OCI-LY3 (cell line): ENCODE data around the gene HCK.

Source experiments
- H2AFZ ChIP-seq: fragments of 200-600, 300-600 bp; shearing (Covaris generic); 2 replicates; pipeline ENCODE4 v1.6.0; 2014; ENCODE audit warnings: antibody characterized with exemption, low read depth, low read length
- H3K27ac ChIP-seq: fragments of 200-600, 300-600 bp; sonication (generic); 2 replicates; pipeline ENCODE4 v1.5.1; 2014; ENCODE audit warnings: mild to moderate bottlenecking, low read length, moderate library complexity, mixed read lengths
- H3K27me3 ChIP-seq: fragments of 200-600, 300-600 bp; sonication (generic); 2 replicates; pipeline ENCODE4 v1.6.1; 2014; ENCODE audit warnings: low read depth, low read length, mixed read lengths
- H3K36me3 ChIP-seq: fragments of 200-600, 300-600 bp; sonication (generic); replicated peaks from 2 replicates; pipeline ENCODE3; 2014; ENCODE audit warnings: low read depth, low read length, mixed read lengths
- H3K4me1 ChIP-seq: fragments of 300-600, 200-600 bp; sonication (generic); 2 replicates; pipeline ENCODE4 v1.6.1; 2014; ENCODE audit warnings: low read length, mixed read lengths
- H3K4me2 ChIP-seq: fragments of 200-600, 300-600 bp; sonication (generic); 2 replicates; pipeline ENCODE4 v1.6.1; 2014; ENCODE audit warnings: low read length, mixed read lengths
- H3K4me3 ChIP-seq: fragments of 300-600, 200-600 bp; sonication (generic); 2 replicates; pipeline ENCODE4 v1.5.1; 2014; ENCODE audit warnings: antibody characterized with exemption, mild to moderate bottlenecking, low read length, moderate library complexity
- H3K79me2 ChIP-seq: fragments of 300-600, 200-600 bp; shearing (Covaris generic); 2 replicates; pipeline ENCODE4 v1.6.1; 2014; ENCODE audit warnings: mild to moderate bottlenecking, low read length, mixed read lengths
- H3K9ac ChIP-seq: fragments of 300-600, 200-600 bp; shearing (Covaris generic); 2 replicates; pipeline ENCODE4 v1.6.0; 2014; ENCODE audit warnings: mild to moderate bottlenecking, low read length, moderate library complexity
- H3K9me3 ChIP-seq: fragments of 200-600, 300-600 bp; shearing (Covaris generic); 2 replicates; pipeline ENCODE4 v1.6.1; 2014; ENCODE audit warnings: low read length, mixed read lengths; ENCODE audit not compliant: insufficient read depth
- H4K20me1 ChIP-seq: fragments of 200-600, 300-600 bp; sonication (generic); 2 replicates; pipeline ENCODE4 v1.6.1; 2016; ENCODE audit warnings: low read length, mixed read lengths; ENCODE audit not compliant: insufficient read depth
- CTCF ChIP-seq: fragments of 200-600, 300-600 bp; sonication (generic); IDR thresholded peaks from 2 replicates; pipeline ENCODE4 v1.5.1; 2014; ENCODE audit warnings: antibody characterized with exemption, low read length, low read depth
- EZH2phosphoT487 ChIP-seq: fragments of 200-600 bp; shearing (Covaris generic); IDR thresholded peaks from 2 replicates; pipeline ENCODE4 v1.6.1; 2018; ENCODE audit warnings: antibody characterized with exemption, mixed run types, low read depth

HCK gene

GRCh38 chr20:32056708-32057483 is 4.9 kb downstream of the HCK start:
- H3K27me3 ChIP-seq: no peaks in the 10 kb centered on the region
- H3K4me1 ChIP-seq: peaks cover 62% of the 10 kb centered on the region
- peaks cover 97% of the 10 kb centered on the region for H3K79me2 ChIP-seq
- peak overlapping the region; percentile 6 for H3K4me2 ChIP-seq
- peaks cover 63% of the 10 kb centered on the region for H4K20me1 ChIP-seq
- peak overlapping the region; percentile 55 for H3K27ac ChIP-seq
- no peaks in the 10 kb centered on the region for H3K9me3 ChIP-seq
- TF ChIP-seq EZH2phosphoT487 (no peak), CTCF (no peak)
- peaks cover 57% of the 10 kb centered on the region for H3K36me3 ChIP-seq
- no peak overlapping the region for H3K4me3 ChIP-seq
- no peak overlapping the region for H2AFZ ChIP-seq
- no peak overlapping the region for H3K9ac ChIP-seq

- peak overlapping the region; percentile 55 for H3K27ac ChIP-seq
- H4K20me1 ChIP-seq: peaks cover 63% of the 10 kb centered on the region
- H3K4me3 ChIP-seq: no peak overlapping the region
- no peak overlapping the region for H3K9ac ChIP-seq
- H3K4me2 ChIP-seq: no peak overlapping the region
- no peak overlapping the region for H2AFZ ChIP-seq
- H3K79me2 ChIP-seq: peaks cover 97% of the 10 kb centered on the region
- no peaks in the 10 kb centered on the region for H3K9me3 ChIP-seq
- peaks cover 63% of the 10 kb centered on the region for H3K36me3 ChIP-seq
- TF ChIP-seq EZH2phosphoT487 (no peak), CTCF (no peak)
- H3K4me1 ChIP-seq: peaks cover 70% of the 10 kb centered on the region
- no peaks in the 10 kb centered on the region for H3K27me3 ChIP-seq
Measured at GRCh38 chr20:32057656-32058184, 5.7 kb downstream of the HCK start.

- no peaks in the 10 kb centered on the region for H3K9me3 ChIP-seq
- peaks cover 77% of the 10 kb centered on the region for H3K4me1 ChIP-seq
- H3K27ac ChIP-seq: peak overlapping the region; percentile 55
- H3K4me2 ChIP-seq: no peak overlapping the region
- no peak overlapping the region for H2AFZ ChIP-seq
- no peak overlapping the region for H3K9ac ChIP-seq
- H3K36me3 ChIP-seq: peaks cover 62% of the 10 kb centered on the region
- TF ChIP-seq CTCF (no peak), EZH2phosphoT487 (no peak)
- no peak overlapping the region for H3K4me3 ChIP-seq
- peaks cover 96% of the 10 kb centered on the region for H3K79me2 ChIP-seq
- no peaks in the 10 kb centered on the region for H3K27me3 ChIP-seq
- peaks cover 65% of the 10 kb centered on the region for H4K20me1 ChIP-seq
Measured at GRCh38 chr20:32059189-32059588, 7.1 kb downstream of the HCK start.

- peak overlapping the region; percentile 58 for H3K4me3 ChIP-seq
- peaks cover 57% of the 10 kb centered on the region for H4K20me1 ChIP-seq
- H3K9ac ChIP-seq: peak overlapping the region; percentile 71
- peaks cover 63% of the 10 kb centered on the region for H3K36me3 ChIP-seq
- no peaks in the 10 kb centered on the region for H3K9me3 ChIP-seq
- H3K79me2 ChIP-seq: peaks cover 96% of the 10 kb centered on the region
- no peak overlapping the region for H2AFZ ChIP-seq
- H3K4me2 ChIP-seq: peak overlapping the region; percentile 81
- no peak for TF ChIP-seq EZH2phosphoT487
- TF ChIP-seq CTCF: no peak
- peak overlapping the region; percentile 95 for H3K27ac ChIP-seq
- no peaks in the 10 kb centered on the region for H3K27me3 ChIP-seq
- peaks cover 79% of the 10 kb centered on the region for H3K4me1 ChIP-seq
Measured at GRCh38 chr20:32062776-32063170, 10.7 kb downstream of the HCK start.
